ENCODE results near the gene ELMO1. TPM values are rescaled to one million over a fixed set of nuclear protein-coding genes. Genes with fewer than 3 reads are reported as not detected.

The ELMO1 gene
- total and polyA plus RNA-seq, 11 donors: 6.9 to 38.6 (median 14.7) TPM

- no peaks in the 10 kb centered on the region for H3K27me3 ChIP-seq
- ATAC-seq: no peak
- no peaks in the 10 kb centered on the region for H3K9me3 ChIP-seq
Observed at GRCh38 chr7:36894190-36894589, 554.5 kb downstream of the ELMO1 start.

GRCh38 chr7:36889182-36889581 lies 559.5 kb downstream of the ELMO1 start:
- Histone ChIP-seq H3K4me1 (peaks cover 0 to 4% (median 0%) of the 10 kb centered on the region in 12 donors), H3K4me3 (no peak overlapping the region), H3K9me3 (no peaks in the 10 kb centered on the region), H3K27me3 (no peaks in the 10 kb centered on the region), H3K36me3 (peaks cover 0 to 46% (median 3%) of the 10 kb centered on the region in 9 donors), H3K27ac (no peak overlapping the region)
- TF ChIP-seq POLR2A (IDR thresholded peaks at IDR 0.05) (no peak), CTCF (IDR thresholded peaks at IDR 0.05) (no peak)
- WGBS, 4 donors: 79 to 93% (median 86%) methylated on average over 1 of the region's 1 CpG
- intact Hi-C loops (cut with DNase I): no loop called here
- ATAC-seq (no peak), DNase-seq (no peak)

More at GRCh38 chr7:36894190-36894589, 554.5 kb downstream of the ELMO1 start:
- 80 to 100% (median 87%) methylated on average over 1 of the region's 1 CpG for WGBS, 4 donors
- Histone ChIP-seq H3K4me3 (no peak overlapping the region), H3K27ac (no peak overlapping the region), H3K4me1 (peaks cover 0 to 12% (median 0%) of the 10 kb centered on the region in 12 donors), H3K36me3 (peaks cover 0 to 25% (median 0%) of the 10 kb centered on the region in 9 donors)
- TF ChIP-seq POLR2A (IDR thresholded peaks at IDR 0.05) (no peak), CTCF (IDR thresholded peaks at IDR 0.05) (no peak)
- no peak for DNase-seq
- intact Hi-C loops (cut with DNase I): no loop called here

GRCh38 chr7:36887969-36888368 lies 560.7 kb downstream of the ELMO1 start:
- 76 to 82% (median 78%) methylated on average over 2 of the region's 2 CpGs for WGBS, 4 donors
- intact Hi-C loops (cut with DNase I): no loop called here
- Histone ChIP-seq H3K9me3 (no peaks in the 10 kb centered on the region), H3K4me1 (peaks cover 0 to 4% (median 0%) of the 10 kb centered on the region in 12 donors), H3K4me3 (no peak overlapping the region), H3K36me3 (peaks cover 0 to 42% (median 3%) of the 10 kb centered on the region in 9 donors), H3K27ac (no peak overlapping the region), H3K27me3 (no peaks in the 10 kb centered on the region)
- TF ChIP-seq CTCF (IDR thresholded peaks at IDR 0.05) (no peak), POLR2A (IDR thresholded peaks at IDR 0.05) (no peak)
- ATAC-seq (no peak), DNase-seq (no peak)

- Histone ChIP-seq H3K4me1 (peaks cover 0 to 4% (median 0%) of the 10 kb centered on the region in 12 donors), H3K9me3 (no peaks in the 10 kb centered on the region), H3K27ac (no peak overlapping the region), H3K36me3 (peaks cover 0 to 36% (median 3%) of the 10 kb centered on the region in 9 donors), H3K4me3 (no peak overlapping the region), H3K27me3 (no peaks in the 10 kb centered on the region)
- intact Hi-C loops (cut with DNase I): no loop called here
- ATAC-seq (no peak), DNase-seq (no peak)
- 88 to 94% (median 90%) methylated on average over 9 of the region's 9 CpGs for WGBS, 4 donors
- TF ChIP-seq CTCF (IDR thresholded peaks at IDR 0.05): no peak
- no peak for TF ChIP-seq POLR2A (IDR thresholded peaks at IDR 0.05)
Observed at GRCh38 chr7:36887233-36887632, 561.4 kb downstream of the ELMO1 start.

Data from heart left ventricle (tissue), 16 donors.